ENCODE results near the gene DNAJC8. TPM values are rescaled to one million over a fixed set of nuclear protein-coding genes. Genes with fewer than 3 reads are reported as not detected.

DNAJC8 gene
- total RNA-seq, 6 experiments from 2014 or later = 101 to 112 (median 105) TPM

- Mint-ChIP-seq H3K27ac (no peak overlapping the region), H3K4me3 (no peak overlapping the region), H3K4me1 (ENCODE audit: low read depth) (peaks cover 5% of the 10 kb centered on the region; the same call in 1 of the 2 replicates), H3K27me3 (ENCODE audit: insufficient read depth) (peaks cover 2% of the 10 kb centered on the region; the same call in 1 of the 2 replicates), H3K36me3 (ENCODE audit: low read depth) (peaks cover 32% of the 10 kb centered on the region), H3K9me3 (no peaks in the 10 kb centered on the region)
- DNase-seq = no peak
- no peak for TF ChIP-seq CTCF (IDR thresholded peaks at IDR 0.05)
Measured at GRCh38 chr1:28278763-28279162, 45.9 kb upstream of the DNAJC8 start.

GRCh38 chr1:28273216-28273860, 40.5 kb upstream of the DNAJC8 start:
- Mint-ChIP-seq H3K36me3 (ENCODE audit: low read depth) (peaks cover 26% of the 10 kb centered on the region), H3K27me3 (ENCODE audit: insufficient read depth) (peaks cover 2% of the 10 kb centered on the region), H3K27ac (no peak overlapping the region), H3K4me1 (ENCODE audit: low read depth) (peaks cover 5% of the 10 kb centered on the region; the same call in 1 of the 2 replicates), H3K4me3 (no peak overlapping the region), H3K9me3 (no peaks in the 10 kb centered on the region)
- no peak for DNase-seq
- no peak for TF ChIP-seq CTCF (IDR thresholded peaks at IDR 0.05)

GRCh38 chr1:28272215-28272852, 39.5 kb upstream of the DNAJC8 start:
- no peaks in the 10 kb centered on the region for H3K9me3 Mint-ChIP-seq
- no peak overlapping the region for H3K4me3 Mint-ChIP-seq
- H3K36me3 Mint-ChIP-seq (ENCODE audit: low read depth) = peaks cover 19% of the 10 kb centered on the region
- H3K27ac Mint-ChIP-seq = no peak overlapping the region
- TF ChIP-seq CTCF (IDR thresholded peaks at IDR 0.05) = no peak
- peaks cover 2% of the 10 kb centered on the region for H3K27me3 Mint-ChIP-seq (ENCODE audit: insufficient read depth)
- no peak for DNase-seq
- peaks cover 15% of the 10 kb centered on the region for H3K4me1 Mint-ChIP-seq (ENCODE audit: low read depth)

GRCh38 chr1:28269529-28269928, 36.7 kb upstream of the DNAJC8 start:
- H3K9me3 Mint-ChIP-seq = no peaks in the 10 kb centered on the region
- H3K4me1 Mint-ChIP-seq (ENCODE audit: low read depth) = peaks cover 32% of the 10 kb centered on the region
- no peak overlapping the region for H3K27ac Mint-ChIP-seq
- TF ChIP-seq CTCF (IDR thresholded peaks at IDR 0.05) = no peak
- H3K27me3 Mint-ChIP-seq (ENCODE audit: insufficient read depth) = peaks cover 1% of the 10 kb centered on the region
- DNase-seq = no peak
- peaks cover 13% of the 10 kb centered on the region for H3K36me3 Mint-ChIP-seq (ENCODE audit: low read depth)
- no peak overlapping the region for H3K4me3 Mint-ChIP-seq

- no peaks in the 10 kb centered on the region for H3K9me3 Mint-ChIP-seq
- H3K27ac Mint-ChIP-seq = peak overlapping the region; percentile 72
- peaks cover 2% of the 10 kb centered on the region; the same call in 1 of the 2 replicates for H3K27me3 Mint-ChIP-seq (ENCODE audit: insufficient read depth)
- no peak overlapping the region for H3K4me3 Mint-ChIP-seq
- DNase-seq = no peak
- TF ChIP-seq CTCF (IDR thresholded peaks at IDR 0.05) = no peak
- H3K36me3 Mint-ChIP-seq (ENCODE audit: low read depth) = peaks cover 13% of the 10 kb centered on the region
- peaks cover 43% of the 10 kb centered on the region for H3K4me1 Mint-ChIP-seq (ENCODE audit: low read depth)
Measured at GRCh38 chr1:28267633-28268032, 34.8 kb upstream of the DNAJC8 start.
